WTC11 (cell line): Measurements from ENCODE around the gene UPP1. TPM values are rescaled to one million over a fixed set of nuclear protein-coding genes. Genes with fewer than 3 reads are reported as not detected.

Source experiments
- ATAC-seq: fragments of 200-7000 bp; cut with Tn5 transposase; 2 replicates; pipeline ENCODE4 v1.10.0; 2021; ENCODE audit warnings: mild to moderate bottlenecking, moderate library complexity
- CTCF ChIA-PET: fragments of 300-600 bp; sonication (Branson Sonifier 250); formaldehyde crosslinking; loops from one replicate; lab custom pipeline; 2021; ENCODE audit warnings: antibody characterized with exemption; lab: Charles Lee
- POLR2A ChIA-PET: fragments of 350-600 bp; sonication (Branson Sonifier 250); formaldehyde crosslinking; loops from one replicate; lab custom pipeline; 2021; ENCODE audit warnings: antibody characterized with exemption; lab: Charles Lee
- DNase-seq: peaks from one replicate; pipeline ENCODE4 v3.0.0; 2021; ENCODE audit warnings: low spot score
- H3K27ac Mint-ChIP-seq: 2 replicates; pipeline ENCODE4 v1.8.0; 2021; ENCODE audit warnings: mixed read lengths
- H3K27me3 Mint-ChIP-seq: 2 replicates; pipeline ENCODE4 v1.8.0; 2021; ENCODE audit warnings: low read depth, mild to moderate bottlenecking, moderate library complexity, mixed read lengths
- H3K36me3 Mint-ChIP-seq: 2 replicates; pipeline ENCODE4 v1.8.0; 2021; ENCODE audit warnings: mixed read lengths
- H3K4me1 Mint-ChIP-seq: 2 replicates; pipeline ENCODE4 v1.8.0; 2022; ENCODE audit warnings: mixed read lengths
- H3K4me3 Mint-ChIP-seq: 2 replicates; pipeline ENCODE4 v1.8.0; 2021; ENCODE audit warnings: mild to moderate bottlenecking, moderate library complexity, mixed read lengths
- H3K9me3 Mint-ChIP-seq: 2 replicates; pipeline ENCODE4 v1.8.0; 2021; ENCODE audit warnings: mixed read lengths
- AFF4 ChIP-seq: sonication (generic); formaldehyde crosslinking; IDR thresholded peaks from 2 replicates; pipeline ENCODE4 v1.8.1; 2023; ENCODE audit warnings: mild to moderate bottlenecking, missing genetic modification reagents, borderline replicate concordance
- ARID4B ChIP-seq: sonication (generic); formaldehyde crosslinking; IDR thresholded peaks from 2 replicates; pipeline ENCODE4 v1.8.0; 2023; ENCODE audit warnings: missing genetic modification reagents, mild to moderate bottlenecking, borderline replicate concordance
- ATF1 ChIP-seq: sonication (generic); formaldehyde crosslinking; IDR thresholded peaks from 2 replicates; pipeline ENCODE4 v1.8.1; 2023; ENCODE audit warnings: mild to moderate bottlenecking, moderate library complexity, missing genetic modification reagents
- ATF3 ChIP-seq: sonication (generic); formaldehyde crosslinking; conservative IDR thresholded peaks from 2 replicates; pipeline ENCODE4 v1.8.1; 2022; ENCODE audit warnings: mild to moderate bottlenecking, missing genetic modification reagents
- CBFB ChIP-seq: sonication (generic); formaldehyde crosslinking; IDR thresholded peaks from 2 replicates; pipeline ENCODE4 v1.8.1; 2022; ENCODE audit warnings: mild to moderate bottlenecking, low read depth, missing genetic modification reagents
- CDX4 ChIP-seq: fragments of 250-450 bp; sonication (Bioruptor Pico); IDR thresholded peaks from 2 replicates; pipeline ENCODE4 v1.9.0; 2021; ENCODE audit warnings: moderate library complexity, mild to moderate bottlenecking, inconsistent platforms, borderline replicate concordance
- E2F5 ChIP-seq: sonication (generic); formaldehyde crosslinking; IDR thresholded peaks from 2 replicates; pipeline ENCODE4 v1.8.1; 2022; ENCODE audit warnings: mild to moderate bottlenecking, moderate library complexity, missing genetic modification reagents
- ERG ChIP-seq: fragments of 250-450 bp; sonication (Bioruptor Pico); IDR thresholded peaks from 2 replicates; pipeline ENCODE4 v1.8.0; 2021; ENCODE audit warnings: mild to moderate bottlenecking
- ETV6 ChIP-seq: sonication (generic); formaldehyde crosslinking; IDR thresholded peaks from 2 replicates; pipeline ENCODE4 v1.8.1; 2022; ENCODE audit warnings: mild to moderate bottlenecking, missing genetic modification reagents
- HMGA2 ChIP-seq: fragments of 250-450 bp; sonication (Bioruptor Pico); IDR thresholded peaks from 2 replicates; pipeline ENCODE4 v1.4.0; 2021; ENCODE audit warnings: mild to moderate bottlenecking, moderate library complexity
- JUN ChIP-seq: sonication (generic); formaldehyde crosslinking; IDR thresholded peaks from 2 replicates; pipeline ENCODE4 v1.8.0; 2023; ENCODE audit warnings: mild to moderate bottlenecking, missing genetic modification reagents
- PRRX2 ChIP-seq: fragments of 250-450 bp; sonication (Bioruptor Pico); IDR thresholded peaks from 2 replicates; pipeline ENCODE4 v1.8.0; 2021; ENCODE audit warnings: mild to moderate bottlenecking
- SP1 ChIP-seq: sonication (generic); formaldehyde crosslinking; conservative IDR thresholded peaks from 2 replicates; pipeline ENCODE4 v1.8.1; 2022; ENCODE audit warnings: missing genetic modification reagents
- TEAD1 ChIP-seq: sonication (generic); formaldehyde crosslinking; IDR thresholded peaks from 2 replicates; pipeline ENCODE4 v1.8.0; 2022; ENCODE audit warnings: mild to moderate bottlenecking, missing genetic modification reagents
- USF1 ChIP-seq: sonication (generic); formaldehyde crosslinking; IDR thresholded peaks from 2 replicates; pipeline ENCODE4 v1.8.0; 2022; ENCODE audit warnings: mild to moderate bottlenecking, missing genetic modification reagents
- ZBTB43 ChIP-seq: sonication (generic); formaldehyde crosslinking; IDR thresholded peaks from 2 replicates; pipeline ENCODE4 v1.8.1; 2023; ENCODE audit warnings: mild to moderate bottlenecking, missing genetic modification reagents
- ZMAT4 ChIP-seq: fragments of 250-450 bp; sonication (Bioruptor Pico); IDR thresholded peaks from 2 replicates; pipeline ENCODE4 v1.9.0; 2021; ENCODE audit warnings: mild to moderate bottlenecking
- ZNF138 ChIP-seq: sonication (generic); formaldehyde crosslinking; conservative IDR thresholded peaks from 2 replicates; pipeline ENCODE4 v1.8.1; 2022; ENCODE audit warnings: mild to moderate bottlenecking, moderate library complexity, missing genetic modification reagents
- ZNF317 ChIP-seq: sonication (generic); formaldehyde crosslinking; IDR thresholded peaks from 2 replicates; pipeline ENCODE4 v1.8.1; 2023; ENCODE audit warnings: low read depth, mild to moderate bottlenecking, moderate library complexity, missing genetic modification reagents, borderline replicate concordance
- total RNA-seq: library from RNA; stranded (reverse); gene quantifications from 3 replicates; pipeline ENCODE4 v1.2.3, GENCODE V29; 2021

Gene UPP1
- total RNA-seq, 1 experiment from 2014 or later = 55.6 TPM

GRCh38 chr7:48052748-48053147 lies 36.3 kb upstream of the UPP1 start (continued):
- TF ChIP-seq ZBTB43 (no peak), JUN (CRISPR knock-in tag) (no peak)

- peaks cover 18% of the 10 kb centered on the region for H3K9me3 Mint-ChIP-seq
- no peaks in the 10 kb centered on the region for H3K27me3 Mint-ChIP-seq
- no peak for ATAC-seq
- no peak overlapping the region for H3K27ac Mint-ChIP-seq
- no peak for TF ChIP-seq PRRX2 (CRISPR knock-in tag)
- TF ChIP-seq ATF1 (CRISPR knock-in tag) = no peak
- no peak for TF ChIP-seq ZNF138 (CRISPR knock-in tag)
- no peak for TF ChIP-seq CBFB
- no peak for TF ChIP-seq ATF3 (CRISPR knock-in tag)
- TF ChIP-seq ETV6 = no peak
- no peak for TF ChIP-seq USF1
- no peak for TF ChIP-seq ERG (CRISPR knock-in tag)
- no peak for TF ChIP-seq SP1
- no peak for TF ChIP-seq E2F5
- TF ChIP-seq HMGA2 (CRISPR knock-in tag) = no peak
- no peak for TF ChIP-seq CDX4 (CRISPR knock-in tag)
- no peak for TF ChIP-seq ARID4B (CRISPR knock-in tag)
- TF ChIP-seq ZMAT4 (CRISPR knock-in tag) = no peak
- TF ChIP-seq TEAD1 (CRISPR knock-in tag) = no peak
- TF ChIP-seq ZNF317 (CRISPR knock-in tag) = no peak
- no peak for TF ChIP-seq AFF4 (CRISPR knock-in tag)
- no peak for DNase-seq
- H3K4me3 Mint-ChIP-seq = no peak overlapping the region
- CTCF ChIA-PET = no interaction called here
- POLR2A ChIA-PET = no interaction called here
- peaks cover 13% of the 10 kb centered on the region for H3K4me1 Mint-ChIP-seq
- peaks cover 5% of the 10 kb centered on the region; the same call in 1 of the 2 replicates for H3K36me3 Mint-ChIP-seq
Observed at GRCh38 chr7:48053736-48054135, 35.3 kb upstream of the UPP1 start.
